ENCODE measurements around the gene CLEC1A. TPM values are rescaled to one million over a fixed set of nuclear protein-coding genes. Genes with fewer than 3 reads are reported as not detected.

Gene CLEC1A
- total and polyA plus RNA-seq, 2 donors from 2014 or later: 5.3 to 6.3 TPM

DNA sequence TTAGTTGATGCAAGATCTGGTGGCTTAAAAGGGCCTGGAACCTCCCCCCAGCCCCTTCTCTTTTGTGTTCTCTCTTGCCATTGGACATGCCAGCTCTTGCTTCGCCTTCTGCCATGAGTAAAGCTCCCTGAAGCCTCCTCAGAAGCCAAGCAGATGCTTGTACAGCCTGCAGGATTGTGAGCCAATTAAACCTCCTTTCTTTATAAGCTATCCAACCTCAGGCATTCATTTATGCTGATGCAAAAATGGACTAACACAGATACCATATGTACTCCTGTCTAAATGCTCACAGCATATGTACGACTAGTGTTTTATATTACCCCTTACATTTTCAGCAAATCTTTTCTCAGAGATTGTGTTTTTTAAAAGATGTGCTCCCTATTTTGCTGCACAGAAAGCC lies 26.7 kb downstream of the CLEC1A start:
- Histone ChIP-seq H3K4me3 (ENCODE audit: low read length in 3 of 3) (no peak overlapping the region), H3K27ac (ENCODE audit: low read depth in 2 of 2, low read length in 2 of 2) (no peak overlapping the region)

DNA sequence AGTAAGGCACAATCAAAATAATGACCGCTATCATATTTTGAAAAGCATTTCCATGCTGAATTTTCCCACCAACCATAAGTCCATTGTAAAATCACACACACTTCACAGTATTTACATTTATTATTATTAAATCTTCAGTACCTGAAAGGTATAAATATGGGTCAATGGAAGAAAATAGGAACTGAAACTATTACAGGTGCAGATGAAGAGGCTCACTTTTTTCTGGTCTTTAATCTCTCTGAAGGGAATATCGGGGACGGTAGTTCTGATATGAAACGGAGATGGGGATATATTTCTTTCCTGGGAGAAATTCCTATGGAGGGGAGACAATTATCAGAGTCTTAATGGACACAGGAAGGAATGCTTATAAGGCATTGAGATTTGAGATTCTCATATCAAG lies 28.4 kb downstream of the CLEC1A start:
- Histone ChIP-seq H3K27ac (ENCODE audit: low read depth in 2 of 2, low read length in 2 of 2) (no peak overlapping the region), H3K27me3 (ENCODE audit: control insufficient read depth, insufficient read depth, low read length) (no peaks in the 10 kb centered on the region), H3K9me3 (ENCODE audit: control insufficient read depth in 2 of 3, insufficient read depth in 1 of 3, low read length in 3 of 3) (no peaks in the 10 kb centered on the region), H3K4me1 (ENCODE audit: control insufficient read depth in 2 of 3, insufficient read depth in 2 of 3, low read depth in 1 of 3, low read length in 3 of 3) (no peaks in the 10 kb centered on the region), H3K9ac (ENCODE audit: low read length in 3 of 3) (no peak overlapping the region), H3K4me3 (ENCODE audit: low read length in 3 of 3) (no peak overlapping the region), H3K36me3 (ENCODE audit: control insufficient read depth in 2 of 3, insufficient read depth in 3 of 3, low read length in 3 of 3) (no peaks in the 10 kb centered on the region)
- DNase-seq (no peak), FAIRE-seq (no peak)
- TF ChIP-seq, protein P1, sequence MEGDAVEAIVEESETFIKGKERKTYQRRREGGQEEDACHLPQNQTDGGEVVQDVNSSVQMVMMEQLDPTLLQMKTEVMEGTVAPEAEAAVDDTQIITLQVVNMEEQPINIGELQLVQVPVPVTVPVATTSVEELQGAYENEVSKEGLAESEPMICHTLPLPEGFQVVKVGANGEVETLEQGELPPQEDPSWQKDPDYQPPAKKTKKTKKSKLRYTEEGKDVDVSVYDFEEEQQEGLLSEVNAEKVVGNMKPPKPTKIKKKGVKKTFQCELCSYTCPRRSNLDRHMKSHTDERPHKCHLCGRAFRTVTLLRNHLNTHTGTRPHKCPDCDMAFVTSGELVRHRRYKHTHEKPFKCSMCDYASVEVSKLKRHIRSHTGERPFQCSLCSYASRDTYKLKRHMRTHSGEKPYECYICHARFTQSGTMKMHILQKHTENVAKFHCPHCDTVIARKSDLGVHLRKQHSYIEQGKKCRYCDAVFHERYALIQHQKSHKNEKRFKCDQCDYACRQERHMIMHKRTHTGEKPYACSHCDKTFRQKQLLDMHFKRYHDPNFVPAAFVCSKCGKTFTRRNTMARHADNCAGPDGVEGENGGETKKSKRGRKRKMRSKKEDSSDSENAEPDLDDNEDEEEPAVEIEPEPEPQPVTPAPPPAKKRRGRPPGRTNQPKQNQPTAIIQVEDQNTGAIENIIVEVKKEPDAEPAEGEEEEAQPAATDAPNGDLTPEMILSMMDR (IDR thresholded peaks at IDR 0.05; ENCODE audit: borderline replicate concordance, extremely low read depth, insufficient read depth): no peak
- intact Hi-C loops (cut with DNase I): no loop called here

More for the DNA sequence above, 26.7 kb downstream of the CLEC1A start:
- Histone ChIP-seq H3K36me3 (ENCODE audit: control insufficient read depth in 2 of 3, insufficient read depth in 3 of 3, low read length in 3 of 3) (no peaks in the 10 kb centered on the region), H3K9ac (ENCODE audit: low read length in 3 of 3) (no peak overlapping the region), H3K27me3 (ENCODE audit: control insufficient read depth, insufficient read depth, low read length) (no peaks in the 10 kb centered on the region), H3K4me1 (ENCODE audit: control insufficient read depth in 2 of 3, insufficient read depth in 2 of 3, low read depth in 1 of 3, low read length in 3 of 3) (no peaks in the 10 kb centered on the region), H3K9me3 (ENCODE audit: control insufficient read depth in 2 of 3, insufficient read depth in 1 of 3, low read length in 3 of 3) (no peaks in the 10 kb centered on the region)
- TF ChIP-seq, protein P1 (IDR thresholded peaks at IDR 0.05; ENCODE audit: borderline replicate concordance, extremely low read depth, insufficient read depth): no peak
- DNase-seq (no peak), FAIRE-seq (no peak)
- intact Hi-C loops (cut with DNase I): no loop called here

DNA sequence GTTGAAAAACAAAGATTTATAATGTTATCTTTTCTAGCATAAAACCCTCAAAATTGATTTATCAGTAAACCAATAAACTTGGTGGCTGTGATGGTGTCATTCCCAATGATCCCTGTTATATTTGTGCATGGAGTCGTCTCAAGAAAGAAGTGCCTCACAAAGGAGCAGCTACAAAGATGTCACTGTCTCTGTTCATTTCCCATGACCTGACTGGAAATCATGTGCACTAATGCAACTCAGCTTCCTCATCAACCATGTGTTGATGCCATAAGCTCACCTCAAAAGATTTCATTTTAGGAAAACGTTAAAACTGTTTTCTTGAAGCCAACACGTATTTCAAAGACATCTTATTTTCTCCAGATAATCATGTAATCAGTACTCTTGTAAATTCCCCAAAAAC lies 28.8 kb downstream of the CLEC1A start:
- Histone ChIP-seq H3K27me3 (ENCODE audit: control insufficient read depth, insufficient read depth, low read length) (no peaks in the 10 kb centered on the region), H3K9ac (ENCODE audit: low read length in 3 of 3) (no peak overlapping the region), H3K36me3 (ENCODE audit: control insufficient read depth in 2 of 3, insufficient read depth in 3 of 3, low read length in 3 of 3) (no peaks in the 10 kb centered on the region), H3K4me3 (ENCODE audit: low read length in 3 of 3) (no peak overlapping the region), H3K4me1 (ENCODE audit: control insufficient read depth in 2 of 3, insufficient read depth in 2 of 3, low read depth in 1 of 3, low read length in 3 of 3) (no peaks in the 10 kb centered on the region), H3K27ac (ENCODE audit: low read depth in 2 of 2, low read length in 2 of 2) (no peak overlapping the region), H3K9me3 (ENCODE audit: control insufficient read depth in 2 of 3, insufficient read depth in 1 of 3, low read length in 3 of 3) (no peaks in the 10 kb centered on the region)
- FAIRE-seq (no peak), DNase-seq (no peak)
- intact Hi-C loops (cut with DNase I): no loop called here
- TF ChIP-seq, protein P1 (IDR thresholded peaks at IDR 0.05; ENCODE audit: borderline replicate concordance, extremely low read depth, insufficient read depth): no peak

DNA sequence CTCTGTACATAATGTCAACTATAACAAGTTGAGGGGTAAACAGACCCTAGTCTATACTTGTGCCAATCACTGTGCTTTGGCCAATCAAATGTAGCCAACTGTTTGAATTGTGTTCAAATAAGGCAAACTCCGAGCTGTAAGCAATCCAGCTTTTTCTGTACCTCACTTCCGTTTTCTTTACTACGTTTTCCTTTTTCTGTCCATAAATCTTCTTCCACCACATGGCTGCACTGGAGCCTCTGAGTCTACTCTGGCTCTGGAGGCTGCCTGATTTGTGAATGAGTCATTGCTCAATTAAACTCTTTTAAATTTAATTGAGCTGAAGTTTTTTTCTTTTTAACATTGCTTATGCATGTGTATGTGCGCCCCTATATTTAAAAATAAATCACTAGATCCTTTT lies 29.7 kb downstream of the CLEC1A start:
- H3K36me3 ChIP-seq (ENCODE audit: control insufficient read depth in 2 of 3, insufficient read depth in 3 of 3, low read length in 3 of 3): no peaks in the 10 kb centered on the region
- H3K27me3 ChIP-seq (ENCODE audit: control insufficient read depth, insufficient read depth, low read length): no peaks in the 10 kb centered on the region
- intact Hi-C loops (cut with DNase I): no loop called here
- FAIRE-seq: no peak
- no peak overlapping the region for H3K9ac ChIP-seq (ENCODE audit: low read length in 3 of 3)
- no peaks in the 10 kb centered on the region for H3K4me1 ChIP-seq (ENCODE audit: control insufficient read depth in 2 of 3, insufficient read depth in 2 of 3, low read depth in 1 of 3, low read length in 3 of 3)
- TF ChIP-seq, protein P1 (IDR thresholded peaks at IDR 0.05; ENCODE audit: borderline replicate concordance, extremely low read depth, insufficient read depth): no peak
- H3K4me3 ChIP-seq (ENCODE audit: low read length in 3 of 3): no peak overlapping the region
- peak overlapping the region; percentile 32 to 85 for H3K27ac ChIP-seq (ENCODE audit: low read depth in 2 of 2, low read length in 2 of 2)
- no peaks in the 10 kb centered on the region for H3K9me3 ChIP-seq (ENCODE audit: control insufficient read depth in 2 of 3, insufficient read depth in 1 of 3, low read length in 3 of 3)
- peak in 2 of 5 donors; percentile 30 to 63 for DNase-seq

All from kidney (tissue), 14 donors.